GM06990 (cell line): ENCODE data around the gene SLC44A1.

ENCODE experiments used
- DNase-seq: peaks from one replicate; pipeline ENCODE4 v3.0.0-alpha.2; 2011; ENCODE audit not compliant: insufficient read length; ENCODE audit errors: extremely low read depth
- H3K27me3 ChIP-seq: replicated peaks from 2 replicates; pipeline ENCODE4 v1.6.0; 2011; ENCODE audit warnings: low read length; ENCODE audit not compliant: control insufficient read depth, insufficient read depth
- H3K36me3 ChIP-seq: 2 replicates; pipeline ENCODE4 v1.5.1; 2011; ENCODE audit warnings: low read length; ENCODE audit not compliant: control insufficient read depth, insufficient read depth
- H3K4me3 ChIP-seq: replicated peaks from 2 replicates; pipeline ENCODE4 v1.5.1; 2011; ENCODE audit warnings: low read depth, mild to moderate bottlenecking, control low read depth, low read length
- TF ChIP-seq, protein P1 (sequence below): IDR thresholded peaks from 2 replicates; pipeline ENCODE4 v1.5.1; 2011; ENCODE audit warnings: low read length, control low read depth, mild to moderate bottlenecking, inconsistent platforms; ENCODE audit not compliant: insufficient read depth, poor library complexity, severe bottlenecking

SLC44A1 gene

DNA sequence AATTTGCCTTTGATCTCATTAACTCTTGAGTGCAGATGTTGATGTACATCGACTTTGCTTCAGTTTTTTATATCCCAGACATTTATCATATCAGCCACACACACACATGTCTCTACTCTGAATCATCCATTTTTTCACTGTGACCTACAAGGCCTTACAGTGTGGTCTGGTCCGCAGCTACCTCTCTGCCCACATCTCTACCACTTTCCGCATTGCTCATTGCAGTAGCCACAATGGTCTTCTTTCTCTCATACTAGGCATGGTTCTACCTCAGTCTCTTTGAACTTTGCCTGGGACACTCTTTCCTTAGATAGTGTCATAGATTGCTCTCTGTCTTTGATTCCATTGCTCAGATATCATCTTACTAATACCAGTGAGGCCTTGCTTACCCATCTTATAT, 115.4 kb downstream of the SLC44A1 start:
- no peak overlapping the region for H3K4me3 ChIP-seq
- TF ChIP-seq, protein P1, sequence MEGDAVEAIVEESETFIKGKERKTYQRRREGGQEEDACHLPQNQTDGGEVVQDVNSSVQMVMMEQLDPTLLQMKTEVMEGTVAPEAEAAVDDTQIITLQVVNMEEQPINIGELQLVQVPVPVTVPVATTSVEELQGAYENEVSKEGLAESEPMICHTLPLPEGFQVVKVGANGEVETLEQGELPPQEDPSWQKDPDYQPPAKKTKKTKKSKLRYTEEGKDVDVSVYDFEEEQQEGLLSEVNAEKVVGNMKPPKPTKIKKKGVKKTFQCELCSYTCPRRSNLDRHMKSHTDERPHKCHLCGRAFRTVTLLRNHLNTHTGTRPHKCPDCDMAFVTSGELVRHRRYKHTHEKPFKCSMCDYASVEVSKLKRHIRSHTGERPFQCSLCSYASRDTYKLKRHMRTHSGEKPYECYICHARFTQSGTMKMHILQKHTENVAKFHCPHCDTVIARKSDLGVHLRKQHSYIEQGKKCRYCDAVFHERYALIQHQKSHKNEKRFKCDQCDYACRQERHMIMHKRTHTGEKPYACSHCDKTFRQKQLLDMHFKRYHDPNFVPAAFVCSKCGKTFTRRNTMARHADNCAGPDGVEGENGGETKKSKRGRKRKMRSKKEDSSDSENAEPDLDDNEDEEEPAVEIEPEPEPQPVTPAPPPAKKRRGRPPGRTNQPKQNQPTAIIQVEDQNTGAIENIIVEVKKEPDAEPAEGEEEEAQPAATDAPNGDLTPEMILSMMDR = no peak
- no peaks in the 10 kb centered on the region for H3K36me3 ChIP-seq
- DNase-seq = no peak
- H3K27me3 ChIP-seq = no peaks in the 10 kb centered on the region

DNA sequence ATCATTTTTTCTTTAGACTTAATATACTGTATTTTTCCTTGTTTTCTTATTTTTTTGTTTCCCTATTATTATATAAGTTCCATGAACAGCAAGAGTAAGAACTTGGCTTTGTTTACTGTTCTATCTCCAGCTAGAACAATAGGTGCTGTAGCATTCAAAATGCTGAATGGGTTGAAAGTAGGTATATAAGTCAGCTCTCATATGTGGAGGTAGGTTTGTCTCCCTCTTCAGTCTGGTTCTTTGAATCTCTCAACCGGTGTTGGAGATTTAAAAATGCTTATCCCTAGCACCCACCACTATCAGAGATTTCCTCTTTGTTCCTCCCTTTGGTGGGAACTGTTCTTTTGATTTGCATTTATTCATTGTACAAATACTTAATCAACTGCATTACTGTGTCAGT, 115.9 kb downstream of the SLC44A1 start:
- TF ChIP-seq, protein P1 = peak; percentile 22
- no peaks in the 10 kb centered on the region for H3K27me3 ChIP-seq
- no peak for DNase-seq
- H3K4me3 ChIP-seq = no peak overlapping the region
- H3K36me3 ChIP-seq = no peaks in the 10 kb centered on the region

DNA sequence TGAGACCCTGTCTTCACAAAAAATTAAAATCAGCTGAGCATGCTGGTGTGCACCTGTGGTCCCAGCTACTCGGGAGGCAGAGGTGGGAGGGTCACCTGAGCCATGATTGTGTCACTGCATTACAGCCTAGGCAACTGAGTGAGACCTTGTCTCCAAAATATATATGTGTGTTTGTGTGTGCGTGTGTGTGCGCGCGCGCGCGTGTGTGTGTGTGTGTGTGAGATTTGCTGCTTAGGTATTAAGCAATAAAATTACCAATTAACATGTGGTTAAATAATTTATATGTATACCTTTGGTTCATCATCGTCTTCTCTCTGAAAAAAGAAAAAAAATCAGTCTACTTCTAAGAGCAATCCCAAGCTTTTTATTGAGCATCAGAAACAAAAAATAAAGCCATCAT, 117.4 kb downstream of the SLC44A1 start:
- no peaks in the 10 kb centered on the region for H3K36me3 ChIP-seq
- TF ChIP-seq, protein P1 = no peak
- no peaks in the 10 kb centered on the region for H3K27me3 ChIP-seq
- no peak for DNase-seq
- no peak overlapping the region for H3K4me3 ChIP-seq

DNA sequence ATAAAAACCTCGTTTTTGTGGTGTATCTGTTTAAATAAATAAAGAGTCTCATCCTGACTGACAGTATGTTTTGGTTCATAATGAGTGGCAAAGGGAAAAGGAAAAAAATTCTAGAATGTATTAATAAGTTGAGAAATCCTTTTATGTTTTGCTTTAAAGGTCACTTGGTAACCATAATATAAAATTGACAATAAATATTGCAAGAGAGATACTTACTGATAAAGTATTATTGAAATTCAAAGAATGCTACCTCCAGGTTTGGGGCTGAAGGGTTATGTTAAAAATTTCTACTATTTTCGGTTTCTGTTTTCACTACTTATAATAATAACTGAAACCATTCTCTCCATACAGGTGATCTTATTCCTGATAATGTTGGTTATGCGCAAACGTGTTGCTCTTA, 118.0 kb downstream of the SLC44A1 start:
- Histone ChIP-seq H3K36me3 (no peaks in the 10 kb centered on the region), H3K27me3 (no peaks in the 10 kb centered on the region), H3K4me3 (no peak overlapping the region)
- TF ChIP-seq, protein P1 = no peak
- no peak for DNase-seq

DNA sequence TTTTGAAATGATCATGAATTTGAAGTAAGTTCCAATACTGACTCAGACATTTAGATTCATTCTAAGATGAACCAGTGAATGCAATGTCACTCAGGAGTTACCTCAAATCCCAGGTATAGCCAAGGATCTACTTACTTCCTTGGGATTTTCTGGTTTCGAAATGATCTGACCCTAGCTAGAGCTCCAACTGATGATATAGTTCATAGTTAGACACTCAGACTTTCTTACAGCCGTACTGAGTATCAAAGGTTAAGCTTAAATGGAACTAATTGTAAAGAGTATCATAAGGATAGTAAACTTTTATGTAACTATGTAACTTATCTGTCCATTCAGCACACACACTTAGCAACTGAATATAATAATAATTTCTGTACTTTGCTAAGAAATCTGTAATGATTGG, 119.4 kb downstream of the SLC44A1 start:
- Histone ChIP-seq H3K4me3 (no peak overlapping the region), H3K36me3 (no peaks in the 10 kb centered on the region), H3K27me3 (no peaks in the 10 kb centered on the region)
- TF ChIP-seq, protein P1 = no peak
- DNase-seq = no peak

DNA sequence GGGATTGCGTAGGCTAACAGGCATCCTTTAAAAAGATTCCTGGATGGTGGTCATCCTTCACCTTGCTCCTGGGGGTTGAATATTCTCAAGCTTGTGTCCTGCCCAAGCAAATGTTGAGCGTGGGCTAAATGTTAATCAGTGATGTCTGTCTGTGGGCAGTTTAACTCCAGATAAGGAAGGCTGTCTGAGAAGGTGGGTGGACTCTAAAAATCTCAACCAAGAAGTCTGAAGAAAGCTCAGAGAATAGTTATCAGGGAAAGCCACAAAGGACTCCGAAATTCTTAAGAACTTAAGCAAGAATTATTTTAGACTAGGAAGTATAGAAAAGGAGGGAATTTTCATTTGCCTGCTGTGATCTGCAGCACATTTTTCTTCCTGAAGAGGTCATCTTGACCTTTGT, 125.5 kb downstream of the SLC44A1 start:
- DNase-seq = no peak
- H3K27me3 ChIP-seq = no peaks in the 10 kb centered on the region
- TF ChIP-seq, protein P1 = no peak
- no peaks in the 10 kb centered on the region for H3K36me3 ChIP-seq
- H3K4me3 ChIP-seq = no peak overlapping the region
